IPS-NIHi7 (cell line): ENCODE data around the gene ASB14.
A peak's percentile ranks its signal among the peaks of the same experiment; 100 is the strongest.

Experiments
- DNase-seq: peaks from one replicate; pipeline ENCODE4 v3.0.0; 2012; ENCODE audit warnings: mixed read lengths; ENCODE audit errors: extremely low spot score

Gene ASB14

DNA sequence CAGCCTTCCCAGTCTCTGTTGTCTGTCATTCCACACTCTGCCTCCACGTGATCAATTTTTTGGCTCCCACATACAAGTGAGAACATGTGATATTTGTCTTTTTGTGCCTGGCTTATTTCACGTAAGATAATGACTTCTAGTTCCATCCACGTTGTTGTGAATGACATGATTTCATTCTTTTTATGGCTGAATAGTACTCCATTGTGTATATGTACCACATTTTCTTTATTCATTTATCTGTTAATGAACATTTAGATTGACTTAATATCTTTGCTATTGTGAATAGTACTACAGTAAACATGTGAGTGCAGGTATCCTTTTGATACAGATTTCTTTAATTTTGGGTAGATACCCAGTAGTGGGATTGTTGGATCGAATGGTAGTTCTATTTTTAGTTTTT is 31.4 kb downstream of the ASB14 start:
- DNase-seq, result no peak

DNA sequence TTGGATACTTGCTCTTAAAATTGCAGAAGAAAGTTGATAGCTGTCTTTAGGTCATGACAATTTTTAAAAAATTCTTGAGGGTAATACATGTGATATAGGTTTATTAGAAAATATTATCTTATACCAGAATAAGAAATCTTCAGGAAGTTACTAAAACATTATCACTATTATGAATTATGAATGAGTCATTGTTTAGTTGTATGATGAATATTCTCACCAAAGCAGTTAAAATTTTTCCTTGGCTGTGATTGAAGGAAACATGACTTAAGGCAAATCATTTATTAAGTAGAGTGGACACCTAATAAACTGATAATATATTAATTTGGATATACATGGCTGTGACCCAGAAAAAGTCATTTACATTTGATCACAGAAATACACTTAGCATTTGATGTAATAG is 34.8 kb downstream of the ASB14 start:
- no peak for DNase-seq

DNA sequence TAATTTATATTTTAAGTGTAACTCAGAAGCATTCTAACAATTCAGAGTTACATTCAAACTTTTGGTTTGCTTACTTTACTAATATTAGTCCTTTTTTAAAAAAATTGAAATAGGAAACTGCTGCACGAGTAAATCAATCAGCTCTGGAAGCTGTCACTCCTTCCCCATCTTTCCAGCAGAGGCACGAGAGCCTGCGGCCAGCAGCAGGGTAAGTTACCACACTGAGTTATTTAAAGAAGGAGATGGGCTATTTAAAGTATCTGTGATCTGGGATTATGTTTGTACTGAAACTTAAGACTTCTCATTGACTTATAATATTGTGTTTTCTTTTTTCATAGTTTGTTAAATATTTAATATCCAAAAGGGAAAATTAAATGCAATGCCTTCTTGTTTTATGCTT is 35.6 kb downstream of the ASB14 start:
- no peak for DNase-seq

DNA sequence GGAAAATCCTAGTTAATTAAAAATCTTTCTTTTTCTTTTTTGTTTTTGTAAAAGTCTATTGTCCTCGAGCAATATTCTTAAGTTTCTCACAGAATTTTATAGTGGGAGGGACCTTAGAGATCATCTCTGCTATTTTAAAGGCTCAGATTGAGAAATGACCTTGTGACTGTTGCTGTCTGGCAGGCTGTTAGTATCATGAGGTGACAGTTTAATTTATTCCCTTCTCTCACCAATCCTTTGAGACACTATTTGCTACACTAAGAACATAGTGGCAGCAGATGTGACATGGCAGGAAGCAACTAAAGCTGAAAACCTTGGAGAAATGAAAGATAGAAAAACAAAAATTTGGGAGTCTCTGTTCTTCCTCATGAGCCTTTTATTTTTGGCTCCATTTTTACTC is 40.1 kb downstream of the ASB14 start:
- DNase-seq, result no peak

DNA sequence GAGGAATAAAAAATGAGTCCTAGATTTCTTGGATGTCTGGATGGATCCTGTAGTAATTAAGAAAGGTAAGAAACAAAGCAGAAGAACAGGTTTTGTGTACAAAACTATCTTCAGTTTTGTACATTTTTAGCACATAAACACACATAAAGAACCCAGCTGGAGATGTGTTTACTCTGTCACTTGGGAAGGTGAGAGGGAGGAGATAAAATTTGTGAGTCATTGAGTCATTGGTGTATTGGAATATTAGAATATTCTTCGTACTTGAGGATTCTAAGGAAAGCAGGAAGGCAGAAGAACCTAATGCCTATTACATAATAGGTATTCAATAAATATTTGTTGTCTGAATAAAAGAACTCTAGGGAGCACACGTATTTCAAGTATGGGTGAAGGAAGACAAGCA is 47.5 kb downstream of the ASB14 start:
- DNase-seq, result no peak

DNA sequence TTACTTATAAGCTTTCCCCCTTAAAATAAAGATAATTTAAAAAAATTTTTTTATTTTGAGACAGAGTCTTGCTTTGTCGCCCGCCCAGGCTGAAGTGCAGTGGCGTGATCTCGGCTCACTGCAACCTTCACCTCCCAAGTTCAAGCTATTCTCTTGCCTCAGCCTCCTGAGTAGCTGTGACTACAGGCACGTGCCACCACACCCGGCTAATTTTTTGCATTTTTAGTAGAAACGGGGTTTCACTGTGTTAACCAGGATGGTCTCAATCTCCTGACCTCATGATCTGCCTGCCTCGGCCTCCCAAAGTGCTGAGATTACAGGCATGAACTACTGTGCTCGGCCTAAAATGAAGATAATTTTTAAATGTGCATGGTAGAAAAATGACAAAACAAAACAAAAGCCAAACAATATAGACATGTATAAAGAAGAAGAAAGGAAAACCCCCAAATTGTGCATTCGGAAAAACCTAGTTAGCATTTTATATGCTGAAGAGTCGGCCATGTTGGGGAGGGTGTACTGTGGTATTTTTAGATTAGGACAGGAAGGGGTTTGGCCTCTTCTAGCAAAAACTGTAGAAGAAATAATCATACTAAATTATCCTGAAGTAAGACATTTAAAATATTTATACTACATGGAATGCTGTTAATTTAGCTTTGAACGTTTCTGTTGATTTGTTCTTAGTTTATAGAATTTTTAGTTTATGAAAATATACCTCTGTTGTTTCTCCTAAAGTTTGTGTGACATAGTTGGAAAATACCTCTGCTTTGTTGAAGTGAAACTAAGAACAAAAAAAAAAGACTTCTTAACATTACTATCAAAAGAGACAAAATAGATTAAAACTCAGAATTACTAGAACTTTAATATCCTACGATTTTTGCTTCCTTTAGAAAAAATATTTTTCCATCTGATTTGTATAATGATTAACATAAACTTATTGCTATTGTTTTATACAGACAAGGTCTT is 57.6 kb downstream of the ASB14 start:
- no peak for DNase-seq

DNA sequence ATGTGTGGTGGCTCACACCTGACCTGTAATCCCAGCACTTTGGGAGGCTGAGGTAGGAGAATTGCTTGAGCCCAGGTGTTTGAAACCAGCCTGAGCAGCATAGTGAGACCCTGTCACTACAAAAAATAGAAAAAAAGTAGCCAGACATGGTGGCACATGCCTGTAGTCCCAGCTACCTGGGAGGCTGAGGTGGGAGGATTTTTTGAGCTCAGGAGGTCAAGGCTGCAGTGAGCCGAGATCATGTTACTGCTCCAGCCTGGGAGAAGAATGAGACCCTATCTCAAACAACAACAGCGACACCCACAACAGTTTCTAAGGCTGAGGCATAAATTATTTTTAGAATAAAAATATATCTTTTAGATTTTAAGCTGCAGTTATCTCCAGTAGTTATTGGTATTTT is 58.7 kb downstream of the ASB14 start:
- DNase-seq, result no peak

DNA sequence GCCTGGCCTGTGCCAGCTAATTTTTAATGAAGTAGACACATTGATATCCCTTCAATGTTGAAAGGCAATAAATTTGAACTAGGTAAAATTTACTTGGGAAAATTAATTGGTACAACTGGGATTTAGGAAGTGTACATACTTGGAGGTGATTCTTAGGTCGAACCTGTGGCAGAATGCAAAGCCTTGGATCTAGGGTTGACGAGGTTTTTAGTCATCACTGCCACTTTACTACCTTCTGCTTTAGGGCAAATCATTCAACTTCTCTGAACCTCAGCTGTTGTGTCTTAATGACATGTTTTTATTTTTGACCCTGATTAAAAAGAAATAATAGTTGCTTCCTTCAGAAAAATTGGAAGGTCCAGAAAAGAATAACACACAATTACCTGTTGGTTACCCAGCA is 62.5 kb downstream of the ASB14 start:
- no peak for DNase-seq

DNA sequence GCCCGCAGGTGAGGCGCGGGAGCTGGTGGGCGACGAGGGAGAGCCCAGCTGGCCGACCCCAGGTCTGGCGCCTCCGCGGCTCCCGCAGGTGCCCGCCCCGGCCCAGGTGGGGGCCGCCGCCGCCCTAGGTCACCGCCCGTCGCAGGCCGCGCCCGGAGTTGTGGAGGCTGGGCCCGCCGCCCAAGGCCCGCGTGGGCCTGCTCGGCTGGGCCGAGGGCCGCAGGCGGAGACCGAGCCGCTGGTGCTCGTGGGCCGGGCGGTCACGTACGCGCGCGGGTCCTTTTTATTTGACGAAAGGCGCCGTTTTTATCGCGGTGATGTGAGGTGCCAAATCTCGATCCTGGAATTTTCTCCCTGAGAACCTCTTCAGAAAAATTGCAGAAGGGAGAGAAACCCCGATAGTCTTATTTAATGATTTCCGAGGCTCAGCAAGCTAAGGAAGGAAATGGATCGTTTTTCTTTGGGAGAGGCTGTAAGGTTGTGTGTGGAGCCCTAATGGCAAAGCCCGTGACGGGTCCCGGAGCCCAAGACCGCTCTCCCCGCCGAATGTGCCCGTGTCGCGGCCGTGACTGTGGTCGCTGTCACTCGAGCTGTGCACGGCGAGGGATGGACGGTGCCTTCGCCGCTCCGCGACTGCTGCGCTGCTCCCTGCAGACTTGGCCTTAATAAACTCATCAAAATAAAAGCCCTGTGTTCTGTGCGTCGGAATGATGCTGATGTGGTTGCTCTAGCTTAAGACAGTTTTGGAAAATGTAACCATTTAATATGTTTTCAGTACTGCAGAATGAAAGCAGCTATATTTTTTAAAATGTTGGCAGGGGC is 64.3 kb downstream of the ASB14 start:
- peak; percentile 31 for DNase-seq

DNA sequence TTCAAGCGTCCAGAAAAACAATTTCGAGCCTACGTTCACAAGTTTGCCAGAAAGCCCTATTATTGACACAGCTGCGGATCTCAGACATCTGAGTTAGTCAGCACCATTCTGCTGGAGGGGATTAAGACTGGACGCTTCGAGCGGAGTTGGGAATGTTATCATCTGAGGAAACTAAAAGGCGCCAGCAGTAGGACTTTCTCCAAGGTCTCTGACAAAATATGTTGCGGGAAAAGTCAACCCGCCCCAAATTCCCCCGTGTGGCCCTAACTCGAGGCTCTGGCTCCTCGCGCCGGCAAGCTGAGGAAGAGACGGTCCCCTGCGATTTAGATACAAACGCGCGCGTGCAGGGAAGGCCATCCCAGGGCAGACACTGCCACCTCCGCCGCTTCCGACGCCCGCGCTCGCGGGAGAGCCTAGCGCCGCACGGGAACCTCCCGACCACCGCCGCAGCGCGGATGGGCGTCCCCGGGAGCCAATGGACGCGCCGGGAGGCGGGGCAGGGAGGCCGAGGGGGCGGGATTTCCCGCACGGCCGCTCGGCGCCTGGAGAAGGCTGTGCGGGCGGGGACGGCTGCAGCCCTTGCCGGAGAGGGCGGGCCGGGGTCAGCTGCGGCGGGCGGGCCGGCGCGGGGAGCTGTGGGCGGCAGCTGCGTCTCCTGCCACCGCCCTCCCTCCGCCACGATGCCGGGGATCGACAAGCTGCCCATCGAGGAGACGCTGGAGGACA is 65.1 kb downstream of the ASB14 start, which contains the start of gene APPL1:
Gene APPL1 (plus strand): TSS at position 526 of the 726 bp plus-strand sequence. CDS start 155 bp downstream, at position 681.
- DNase-seq, result peak; percentile 99

DNA sequence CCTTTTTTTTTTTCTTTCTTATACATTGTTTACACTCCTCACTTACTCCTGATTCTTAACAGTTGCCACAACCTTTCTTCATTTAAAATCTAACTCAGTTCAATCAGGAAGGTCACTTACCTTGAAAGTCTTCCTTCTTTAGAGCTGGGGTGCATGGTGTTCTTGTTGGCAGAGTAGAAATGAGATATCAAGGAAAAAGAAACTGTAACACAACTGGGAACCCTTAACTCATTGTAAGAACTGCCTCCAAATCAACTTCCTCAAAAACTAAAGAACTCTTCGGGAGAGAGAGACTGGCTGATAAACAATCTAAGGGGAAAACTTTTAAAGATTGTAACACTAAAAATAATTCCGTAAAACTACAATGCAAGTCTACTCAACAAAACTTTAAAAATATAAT is 66.3 kb downstream of the ASB14 start:
- DNase-seq, result no peak

DNA sequence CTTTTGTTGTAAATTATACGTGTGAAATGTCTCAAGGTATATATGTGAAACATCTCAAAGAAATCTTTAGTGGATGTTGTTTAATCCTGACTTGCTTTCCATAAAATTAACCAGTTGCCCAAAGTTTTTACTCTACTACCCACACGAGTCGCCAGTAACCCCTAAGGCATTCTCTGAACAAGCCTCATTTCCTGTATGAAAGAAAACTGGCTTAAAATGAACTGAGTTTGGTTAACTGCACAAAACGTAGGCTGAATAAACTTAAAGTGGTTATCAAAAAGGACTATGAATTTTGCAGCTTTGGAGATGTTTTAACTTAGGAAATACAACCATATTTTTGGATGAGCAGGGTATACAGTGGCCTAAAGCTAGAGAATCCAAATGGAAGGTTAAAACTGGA is 67.6 kb downstream of the ASB14 start:
- DNase-seq, result no peak

DNA sequence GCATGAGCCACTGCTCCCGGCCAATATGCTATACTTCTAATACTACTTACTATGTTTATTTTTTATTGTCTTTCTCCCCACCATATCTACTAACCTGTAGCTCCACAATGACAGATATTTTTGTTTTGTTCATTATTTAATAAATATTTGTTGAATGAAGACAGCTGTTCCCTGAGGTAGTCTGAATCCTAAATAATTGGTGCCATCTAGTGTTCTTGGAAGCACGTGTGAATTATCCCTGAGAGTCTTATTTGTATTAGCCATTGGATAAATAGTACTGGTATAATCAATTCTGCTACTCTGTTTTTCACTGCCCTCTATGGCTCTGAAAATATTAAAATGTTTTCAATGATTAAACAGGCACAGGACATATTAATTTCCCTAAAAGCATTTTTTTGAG is 70.6 kb downstream of the ASB14 start:
- DNase-seq, result peak; percentile 35
